Measurements from ENCODE around the gene ALDH1L2.

GRCh38 chr12:104994336-104994735 lies 89.9 kb downstream of the ALDH1L2 start:
- TF ChIP-seq SP7 (tag by site-specific recombination; IDR thresholded peaks at IDR 0.05) (no peak), CTCF (tag by site-specific recombination; IDR thresholded peaks at IDR 0.05) (no peak), ELK4 (IDR thresholded peaks at IDR 0.05; ENCODE audit: borderline replicate concordance, low read depth, low read length) (no peak), ZNF175 (tag by site-specific recombination; IDR thresholded peaks at IDR 0.05) (no peak), ZNF121 (tag by site-specific recombination; IDR thresholded peaks at IDR 0.05) (no peak), ZNF274 (IDR thresholded peaks at IDR 0.05; ENCODE audit: low read length) (no peak), ZNF274 (tag by site-specific recombination; IDR thresholded peaks at IDR 0.05; ENCODE audit: borderline replicate concordance) (no peak)

All from HEK293 (cell line).